Naive thymus-derived CD4-positive, alpha-beta T cell (primary cell): ENCODE results near the gene WDR31. TPM values are rescaled to one million over a fixed set of nuclear protein-coding genes. Genes with fewer than 3 reads are reported as not detected.

Experiments
- ATAC-seq: fragments of 150-1000 bp; cut with Tn5 transposase; 2 replicates; pipeline ENCODE4 v1.10.0; 2021; ENCODE audit warnings: mild to moderate bottlenecking, moderate library complexity
- CTCF ChIA-PET: fragments of 350-600 bp; sonication (Branson Sonifier 250); formaldehyde crosslinking; loops from one replicate; lab custom pipeline; 2021; ENCODE audit warnings: antibody characterized with exemption; lab: Charles Lee
- POLR2A ChIA-PET: fragments of 350-600 bp; sonication (Branson Sonifier 250); formaldehyde crosslinking; loops from one replicate; lab custom pipeline; 2021; ENCODE audit warnings: antibody characterized with exemption, inconsistent platforms; lab: Charles Lee
- DNase-seq, 9 donors: peaks; one replicate each; pipeline versions ENCODE4 v3.0.0 to v3.0.0-alpha.2; 2020 to 2022; ENCODE audit warnings: mixed read lengths in 1 of 9
- H3K27ac ChIP-seq: one replicate; pipeline ENCODE4 v1.7.0; 2013; ENCODE audit warnings: mild to moderate bottlenecking, low read depth, low read length, moderate library complexity
- H3K27me3 ChIP-seq, 2 donors: one replicate each; pipeline ENCODE4 v1.7.0; 2013; ENCODE audit warnings: low read length in 2 of 2, mild to moderate bottlenecking in 2 of 2, moderate library complexity in 2 of 2; ENCODE audit not compliant: control insufficient read depth in 2 of 2, insufficient read depth in 2 of 2
- H3K36me3 ChIP-seq, 3 experiments: 1 replicate in 2 of 3; 2 replicates in 1 of 3; pipeline ENCODE4 v1.7.0; 2013; ENCODE audit warnings: low read length in 3 of 3, mild to moderate bottlenecking in 3 of 3, moderate library complexity in 1 of 3; ENCODE audit not compliant: insufficient read depth in 3 of 3, control insufficient read depth in 2 of 3
- H3K4me1 ChIP-seq, 2 donors: one replicate each; pipeline ENCODE4 v1.7.0; 2013; ENCODE audit warnings: low read length in 2 of 2, mild to moderate bottlenecking in 2 of 2, moderate library complexity in 1 of 2; ENCODE audit not compliant: control insufficient read depth in 2 of 2, insufficient read depth in 2 of 2
- H3K4me3 ChIP-seq: 2 replicates; pipeline ENCODE4 v1.7.0; 2013; ENCODE audit warnings: mild to moderate bottlenecking, low read length
- H3K9me3 ChIP-seq, 3 experiments: 1 replicate in 2 of 3; 2 replicates in 1 of 3; pipeline ENCODE4 v1.7.0; 2013; ENCODE audit warnings: low read length in 3 of 3; ENCODE audit not compliant: control insufficient read depth in 2 of 3
- H3K27ac Mint-ChIP-seq, 9 donors: one replicate each; pipeline ENCODE4 v1.8.0; 2020 to 2022; ENCODE audit warnings: mixed read lengths in 9 of 9, mild to moderate bottlenecking in 8 of 9, moderate library complexity in 5 of 9, inconsistent platforms in 2 of 9
- H3K27me3 Mint-ChIP-seq, 5 donors: one replicate each; pipeline ENCODE4 v1.8.0; 2021 to 2022; ENCODE audit warnings: mixed read lengths in 5 of 5, mild to moderate bottlenecking in 1 of 5
- H3K36me3 Mint-ChIP-seq, 5 donors: one replicate each; pipeline ENCODE4 v1.8.0; 2020 to 2022; ENCODE audit warnings: mixed read lengths in 5 of 5, mild to moderate bottlenecking in 3 of 5, inconsistent platforms in 1 of 5
- H3K4me1 Mint-ChIP-seq, 7 donors: one replicate each; pipeline ENCODE4 v1.8.0; 2020 to 2022; ENCODE audit warnings: mixed read lengths in 7 of 7, mild to moderate bottlenecking in 3 of 7, inconsistent platforms in 1 of 7
- H3K4me3 Mint-ChIP-seq, 10 donors: one replicate each; pipeline ENCODE4 v1.8.0; 2020 to 2022; ENCODE audit warnings: mild to moderate bottlenecking in 10 of 10, mixed read lengths in 10 of 10, moderate library complexity in 6 of 10, inconsistent platforms in 2 of 10
- H3K9me3 Mint-ChIP-seq, 11 donors: one replicate each; pipeline ENCODE4 v1.8.0; 2020 to 2022; ENCODE audit warnings: mixed read lengths in 11 of 11, mild to moderate bottlenecking in 4 of 11, inconsistent platforms in 1 of 11, moderate library complexity in 1 of 11
- intact Hi-C, 2 donors: fragments of 100-400 bp; cut with micrococcal nuclease; formaldehyde crosslinking; loops; one replicate each; pipeline ENCODE4 v1.15.1; 2023
- polyA plus RNA-seq, 2 donors: library from polyadenylated mRNA; unstranded; fragments of 300-500 nt; fragmentation: Illumina TruSeq; gene quantifications; one replicate each; pipeline ENCODE4 v1.2.3, GENCODE V29; 2021
- total RNA-seq, 6 experiments: library from RNA in 5 of 6; stranded (reverse) in 5 of 6; gene quantifications; 1 replicate in 5 of 6; 2 replicates in 1 of 6; pipeline ENCODE4 v1.2.3 and lab custom pipeline; 2021 to 2026

Gene WDR31
- total and polyA plus RNA-seq, 7 experiments from 2014 or later = 0.27 to 1.7 (median 1.0) TPM

DNA sequence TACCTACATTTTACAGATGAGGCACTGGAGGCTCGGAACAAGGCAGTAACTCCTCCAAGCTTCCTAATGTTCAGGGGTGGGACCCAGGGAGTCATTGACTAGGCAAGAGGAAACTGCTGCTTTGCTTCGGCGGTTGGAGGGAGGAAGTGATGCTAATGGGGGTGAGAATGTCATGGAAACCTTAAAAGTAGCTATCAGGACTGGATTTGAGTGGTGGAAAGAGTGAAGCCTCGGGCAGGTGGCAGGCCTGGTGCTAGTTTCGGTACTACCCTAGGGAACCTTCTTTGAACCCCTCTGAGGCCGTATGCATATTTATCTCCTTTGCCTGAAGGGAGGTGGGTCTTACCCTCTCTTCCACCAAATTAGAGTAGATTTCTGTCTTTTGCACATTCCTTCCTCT, 10.9 kb upstream of the WDR31 start:
- intact Hi-C loops = loop anchor here in 1 of 2 donors (1.0 to 2.0 kb wide), 3 partner anchors 25 to 76 kb away; partner anchors contain the start of genes CDC26, HDHD3 and PRPF4
- DNase-seq (peak in 3 of 9 donors; percentile 19 to 57 (median 26)), ATAC-seq (peak; percentile 49)
- H3K9me3 ChIP-seq = no peaks in the 10 kb centered on the region
- Mint-ChIP-seq H3K27ac (peak overlapping the region in 3 of 9 donors; percentile 3 to 87 (median 29)), H3K4me3 (peak overlapping the region in 9 of 10 donors; percentile 62 to 93 (median 76)), H3K27me3 (peaks cover 0 to 40% (median 29%) of the 10 kb centered on the region in 5 donors), H3K4me1 (peaks cover 10 to 41% (median 21%) of the 10 kb centered on the region in 7 donors), H3K9me3 (peaks cover 0 to 2% (median 0%) of the 10 kb centered on the region in 11 donors), H3K36me3 (peaks cover 0 to 3% (median 0%) of the 10 kb centered on the region in 5 donors)
- no peak overlapping the region for H3K4me3 ChIP-seq
- peaks cover 3 to 5% of the 10 kb centered on the region in 2 donors for H3K27me3 ChIP-seq
- no peaks in the 10 kb centered on the region for H3K36me3 ChIP-seq
- ChIA-PET CTCF (interaction anchor here (1.4 kb wide), 1 partner anchor 77 kb away, joined by 3 read pairs; no protein-coding TSS in a partner anchor), POLR2A (interaction anchor here (1.3 kb wide), 1 partner anchor 59 kb away, joined by 3 read pairs; the partner anchor contains the start of genes C9orf43 and POLE3)
- H3K4me1 ChIP-seq = peaks cover 13 to 15% of the 10 kb centered on the region in 2 donors
- no peak overlapping the region for H3K27ac ChIP-seq

DNA sequence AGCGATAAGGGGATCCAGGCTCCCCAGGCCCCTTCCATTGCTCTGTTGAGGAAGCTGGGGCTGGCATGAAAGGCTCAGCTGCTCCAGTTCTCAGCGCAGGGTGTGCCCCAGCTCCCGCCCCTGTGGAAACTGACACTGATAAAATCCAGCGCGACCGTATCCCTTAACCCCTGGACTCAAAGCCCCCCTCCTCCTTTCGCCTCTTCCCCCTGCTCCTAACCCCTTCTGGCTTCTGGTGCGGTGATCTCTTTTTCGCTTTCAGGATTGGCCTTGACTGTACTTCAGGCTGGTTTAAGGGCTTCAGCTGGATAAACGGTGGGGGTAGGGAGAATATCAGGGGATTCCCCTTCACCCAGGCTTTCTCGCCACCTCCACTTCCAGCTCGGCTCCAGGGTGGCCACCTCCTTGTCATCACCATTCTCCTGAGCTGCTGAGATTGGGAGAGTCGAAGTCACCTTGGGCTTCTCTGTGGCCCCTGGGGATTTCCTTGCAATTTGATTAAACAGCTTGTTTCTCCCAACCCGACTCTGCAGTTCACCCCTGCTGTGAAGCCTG, 10.1 kb upstream of the WDR31 start:
- H3K9me3 ChIP-seq = no peaks in the 10 kb centered on the region
- intact Hi-C loops = loop anchor here in 1 of 2 donors (1.0 to 2.0 kb wide), 2 partner anchors 41 to 75 kb away; partner anchors contain the start of genes CDC26 and PRPF4
- Mint-ChIP-seq H3K9me3 (peaks cover 0 to 2% (median 0%) of the 10 kb centered on the region in 11 donors), H3K27ac (peak overlapping the region in 3 of 9 donors; percentile 5 to 87 (median 57)), H3K36me3 (peaks cover 0 to 3% (median 0%) of the 10 kb centered on the region in 5 donors), H3K27me3 (peaks cover 0 to 40% (median 29%) of the 10 kb centered on the region in 5 donors), H3K4me3 (peak overlapping the region; percentile 62 to 93 (median 76)), H3K4me1 (peaks cover 10 to 46% (median 21%) of the 10 kb centered on the region in 7 donors)
- ChIA-PET POLR2A (interaction anchor here (1.0 to 1.6 kb wide), 3 partner anchors 10 to 75 kb away, joined by 3 to 5 read pairs (median 3); partner anchors contain the start of genes C9orf43, CDC26, POLE3 and PRPF4), CTCF (interaction anchor here (1.0 to 1.4 kb wide), 2 partner anchors 9 to 77 kb away, joined by 3 read pairs; no protein-coding TSS in a partner anchor)
- H3K4me1 ChIP-seq = peaks cover 13 to 15% of the 10 kb centered on the region in 2 donors
- ATAC-seq = peak; percentile 12
- DNase-seq = peak in 1 of 9 donors; percentile 47
- no peak overlapping the region for H3K27ac ChIP-seq
- H3K36me3 ChIP-seq = no peaks in the 10 kb centered on the region
- peaks cover 3 to 5% of the 10 kb centered on the region in 2 donors for H3K27me3 ChIP-seq
- peak overlapping the region; percentile 54 for H3K4me3 ChIP-seq

DNA sequence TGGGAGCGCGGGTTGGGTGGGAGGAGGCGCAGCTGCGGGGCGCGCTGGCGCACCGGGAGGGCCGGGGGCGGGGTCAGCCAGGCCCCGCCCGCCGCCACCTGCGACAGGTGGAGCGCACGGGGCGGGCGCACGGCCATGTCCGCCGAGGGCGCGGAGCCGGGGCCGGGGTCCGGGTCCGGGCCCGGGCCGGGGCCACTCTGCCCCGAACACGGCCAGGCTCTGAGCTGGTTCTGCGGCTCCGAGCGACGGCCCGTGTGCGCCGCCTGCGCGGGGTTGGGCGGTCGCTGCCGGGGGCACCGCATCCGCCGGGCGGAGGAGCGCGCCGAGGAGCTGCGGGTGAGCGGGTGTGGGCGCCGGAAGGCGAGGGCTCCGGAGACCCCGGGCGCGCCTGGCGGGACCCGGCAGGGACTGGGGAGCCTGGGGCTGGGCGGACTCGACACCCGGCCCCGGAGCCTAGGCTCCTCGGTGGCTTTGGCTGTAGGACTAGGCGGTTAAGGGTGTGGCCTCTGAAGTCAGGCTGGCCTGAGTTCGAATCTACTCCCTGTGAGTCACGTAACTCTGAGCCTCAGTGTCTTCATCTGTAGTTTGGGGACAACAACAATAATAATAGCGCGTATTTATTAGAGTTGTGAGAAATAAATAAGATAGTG, 9.5 kb upstream of the WDR31 start, which contains the start of gene BSPRY:
BSPRY (plus strand) TSS at position 97 of the 650 bp plus-strand sequence; CDS start at position 136, 39 bp downstream.
- peak within 1 kb of the TSS in 3 of 9 donors; percentile 5 to 87 (median 57) for H3K27ac Mint-ChIP-seq
- H3K4me1 ChIP-seq = peaks cover 13 to 15% of the 10 kb centered on the region in 2 donors

DNA sequence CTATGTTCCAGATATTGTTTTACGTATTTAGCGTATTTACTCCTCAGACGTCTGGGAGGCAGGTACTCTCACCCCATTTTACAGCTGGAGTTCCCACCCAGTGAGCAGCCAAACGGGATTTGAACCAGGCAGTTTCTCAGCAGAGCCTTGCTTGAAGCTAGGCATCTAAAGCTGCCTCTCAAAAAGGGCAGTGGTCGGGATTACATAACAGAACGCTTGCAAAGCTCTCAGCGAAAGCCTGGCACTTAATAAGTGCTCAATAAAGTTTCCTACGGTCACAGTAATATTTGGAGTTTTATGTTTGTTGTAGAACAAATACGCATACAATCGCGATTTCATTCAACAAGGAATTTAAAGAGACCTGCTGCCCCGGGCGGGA, 9.0 kb upstream of the WDR31 start:
- Histone ChIP-seq H3K4me1 (peaks cover 13 to 15% of the 10 kb centered on the region in 2 donors), H3K27ac (no peak overlapping the region), H3K9me3 (no peaks in the 10 kb centered on the region), H3K36me3 (no peaks in the 10 kb centered on the region), H3K4me3 (peak overlapping the region; percentile 13), H3K27me3 (peaks cover 3 to 5% of the 10 kb centered on the region in 2 donors)
- Mint-ChIP-seq H3K36me3 (peaks cover 0 to 3% (median 0%) of the 10 kb centered on the region in 5 donors), H3K4me3 (peak overlapping the region; percentile 73 to 86 (median 80)), H3K27ac (peak overlapping the region in 1 of 9 donors; percentile 78), H3K9me3 (peaks cover 0 to 2% (median 0%) of the 10 kb centered on the region in 11 donors), H3K4me1 (peaks cover 10 to 49% (median 21%) of the 10 kb centered on the region in 7 donors), H3K27me3 (peaks cover 0 to 39% (median 29%) of the 10 kb centered on the region in 5 donors)
- DNase-seq (no peak), ATAC-seq (no peak)
- ChIA-PET CTCF (interaction anchor here (0.5 to 0.6 kb wide), 3 partner anchors 39 to 308 kb away, joined by 3 to 4 read pairs (median 3); no protein-coding TSS in a partner anchor), POLR2A (interaction anchor here (0.8 to 1.6 kb wide), 3 partner anchors 9 to 74 kb away, joined by 3 to 5 read pairs (median 4); partner anchors contain the start of genes CDC26, PRPF4 and WDR31)
- intact Hi-C loops = loop anchor here (1.0 to 5.0 kb wide), 6 partner anchors 9 to 168 kb away; partner anchors contain the start of genes ALAD (in 1 of the 2), C9orf43 (in 1 of the 2), FKBP15 (in 1 of the 2) and HDHD3 (in 1 of the 2)

More for the DNA sequence above, 9.5 kb upstream of the WDR31 start, which contains the start of gene BSPRY:
- peak in 7 of 9 donors; percentile 27 to 67 (median 44) for DNase-seq
- peaks cover 10 to 49% (median 21%) of the 10 kb centered on the region in 7 donors for H3K4me1 Mint-ChIP-seq
- intact Hi-C loops = loop anchor here (1.0 to 5.0 kb wide), 8 partner anchors 9 to 168 kb away; partner anchors contain the start of genes ALAD (in 1 of the 2), C9orf43 (in 1 of the 2), CDC26 (in 1 of the 2) and FKBP15 (in 1 of the 2)
- ChIA-PET POLR2A (interaction anchor here (0.8 to 1.6 kb wide), 4 partner anchors 9 to 74 kb away, joined by 3 to 5 read pairs (median 4); partner anchors contain the start of genes C9orf43, CDC26, POLE3 and PRPF4), CTCF (interaction anchor here (0.6 to 1.4 kb wide), 3 partner anchors 9 to 209 kb away, joined by 3 read pairs; no protein-coding TSS in a partner anchor)
- peak; percentile 70 for ATAC-seq
- H3K27me3 Mint-ChIP-seq = peaks cover 0 to 40% (median 29%) of the 10 kb centered on the region in 5 donors
- no peaks in the 10 kb centered on the region for H3K36me3 ChIP-seq
- peaks cover 0 to 3% (median 0%) of the 10 kb centered on the region in 5 donors for H3K36me3 Mint-ChIP-seq
- peaks cover 0 to 2% (median 0%) of the 10 kb centered on the region in 11 donors for H3K9me3 Mint-ChIP-seq
- H3K4me3 Mint-ChIP-seq = peak within 1 kb of the TSS; percentile 73 to 93 (median 81)
- H3K27ac ChIP-seq = no peak within 1 kb of the TSS
- H3K9me3 ChIP-seq = no peaks in the 10 kb centered on the region
- H3K27me3 ChIP-seq = peaks cover 3 to 5% of the 10 kb centered on the region in 2 donors
- peak within 1 kb of the TSS; percentile 54 for H3K4me3 ChIP-seq

DNA sequence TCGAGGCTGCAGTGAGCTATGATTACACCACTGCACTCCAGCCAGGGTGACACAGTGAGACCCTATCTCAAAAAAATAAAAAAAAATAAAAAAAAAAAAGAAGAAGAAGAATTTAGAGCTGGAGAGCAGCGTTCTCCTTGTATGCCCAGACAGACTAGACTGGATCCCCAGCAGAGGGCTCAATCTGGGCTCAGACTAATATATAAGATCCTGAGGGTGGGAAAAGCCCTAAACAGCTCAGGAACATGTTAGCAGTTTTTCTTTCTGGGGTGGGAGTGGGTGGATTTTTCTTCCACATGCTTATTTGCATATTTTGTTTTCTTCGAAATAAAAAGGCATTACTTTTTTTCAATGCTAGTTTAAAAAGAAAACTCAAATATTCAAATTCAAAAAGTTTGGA, 8.4 kb upstream of the WDR31 start:
- Mint-ChIP-seq H3K4me1 (peaks cover 10 to 55% (median 22%) of the 10 kb centered on the region in 7 donors), H3K36me3 (no peaks in the 10 kb centered on the region), H3K27me3 (peaks cover 0 to 35% (median 29%) of the 10 kb centered on the region in 5 donors), H3K27ac (peak overlapping the region in 1 of 9 donors; percentile 81), H3K9me3 (peaks cover 0 to 2% (median 0%) of the 10 kb centered on the region in 11 donors), H3K4me3 (peak overlapping the region in 5 of 10 donors; percentile 32 to 60 (median 51))
- Histone ChIP-seq H3K4me3 (no peak overlapping the region), H3K4me1 (peaks cover 13 to 15% of the 10 kb centered on the region in 2 donors), H3K27ac (no peak overlapping the region), H3K27me3 (peaks cover 3 to 5% of the 10 kb centered on the region in 2 donors), H3K9me3 (no peaks in the 10 kb centered on the region), H3K36me3 (no peaks in the 10 kb centered on the region)
- DNase-seq (no peak), ATAC-seq (no peak)
- intact Hi-C loops = loop anchor here (1.0 to 5.0 kb wide), 5 partner anchors 28 to 169 kb away; partner anchors contain the start of genes ALAD (in 2 of the 2), FKBP15 (in 1 of the 2), HDHD3 (in 1 of the 2) and SLC31A1 (in 1 of the 2)
- CTCF ChIA-PET = interaction anchor here (0.5 to 0.9 kb wide), 3 partner anchors 23 to 309 kb away, joined by 3 to 4 read pairs (median 4); no protein-coding TSS in a partner anchor
- POLR2A ChIA-PET = interaction anchor here (0.8 to 1.6 kb wide), 2 partner anchors 8 to 27 kb away, joined by 4 to 5 read pairs; partner anchors contain the start of gene WDR31
